GM23338 (cell line): ENCODE results near the gene ERO1B.

Experiments
- CREB1 ChIP-seq: fragments of 250-450 bp; sonication (Bioruptor Pico); IDR thresholded peaks from 2 replicates; pipeline ENCODE4 v1.5.0; 2020; ENCODE audit warnings: low read depth, mild to moderate bottlenecking, moderate library complexity
- EZH2 ChIP-seq: fragments of 200-600 bp; sonication (generic); IDR thresholded peaks from one replicate; pipeline ENCODE4 v1.8.0; 2017; ENCODE audit warnings: antibody characterized with exemption, mild to moderate bottlenecking, low read depth; ENCODE audit not compliant: unreplicated experiment
- EZH2phosphoT487 ChIP-seq: fragments of 200-600 bp; sonication (generic); IDR thresholded peaks from one replicate; pipeline ENCODE4 v1.8.1; 2018; ENCODE audit warnings: antibody characterized with exemption; ENCODE audit not compliant: unreplicated experiment
- JUNB ChIP-seq: IDR thresholded peaks from one replicate; pipeline ENCODE4 v1.6.1; 2016; ENCODE audit warnings: antibody characterized with exemption; ENCODE audit not compliant: unreplicated experiment
- POLR2AphosphoS5 ChIP-seq: IDR thresholded peaks from 2 replicates; pipeline ENCODE4 v1.6.1; 2016; ENCODE audit warnings: antibody characterized with exemption, low read depth
- STAT1 ChIP-seq: IDR thresholded peaks from one replicate; pipeline ENCODE4 v1.6.1; 2016; ENCODE audit warnings: antibody characterized with exemption; ENCODE audit not compliant: unreplicated experiment
- ZNF114 ChIP-seq: fragments of 250-450 bp; sonication (Bioruptor Pico); IDR thresholded peaks from 2 replicates; pipeline ENCODE4 v1.5.0; 2020; ENCODE audit warnings: mild to moderate bottlenecking, moderate library complexity
- ZNF331 ChIP-seq: fragments of 250-450 bp; sonication (Bioruptor Pico); IDR thresholded peaks from 2 replicates; pipeline ENCODE4 v1.5.0; 2020; ENCODE audit warnings: low read depth, mild to moderate bottlenecking, moderate library complexity
- TF ChIP-seq, protein P1 (sequence below), 2 experiments: fragments of 200-600 bp in 1 of 2; sonication (generic) in 1 of 2; conservative IDR thresholded peaks; 2 replicates each; pipeline versions ENCODE4 v1.5.1 to v1.6.1; 2016 to 2017; ENCODE audit warnings: antibody characterized with exemption in 2 of 2, low read depth in 2 of 2, mild to moderate bottlenecking in 2 of 2, moderate library complexity in 1 of 2
- TF ChIP-seq, protein P2 (sequence below): IDR thresholded peaks from one replicate; pipeline ENCODE4 v1.6.1; 2018; ENCODE audit warnings: antibody characterized with exemption; ENCODE audit not compliant: unreplicated experiment
- TF ChIP-seq, protein P3 (sequence below): IDR thresholded peaks from 2 replicates; pipeline ENCODE4 v1.6.1; 2016; ENCODE audit warnings: antibody characterized with exemption

DNA sequence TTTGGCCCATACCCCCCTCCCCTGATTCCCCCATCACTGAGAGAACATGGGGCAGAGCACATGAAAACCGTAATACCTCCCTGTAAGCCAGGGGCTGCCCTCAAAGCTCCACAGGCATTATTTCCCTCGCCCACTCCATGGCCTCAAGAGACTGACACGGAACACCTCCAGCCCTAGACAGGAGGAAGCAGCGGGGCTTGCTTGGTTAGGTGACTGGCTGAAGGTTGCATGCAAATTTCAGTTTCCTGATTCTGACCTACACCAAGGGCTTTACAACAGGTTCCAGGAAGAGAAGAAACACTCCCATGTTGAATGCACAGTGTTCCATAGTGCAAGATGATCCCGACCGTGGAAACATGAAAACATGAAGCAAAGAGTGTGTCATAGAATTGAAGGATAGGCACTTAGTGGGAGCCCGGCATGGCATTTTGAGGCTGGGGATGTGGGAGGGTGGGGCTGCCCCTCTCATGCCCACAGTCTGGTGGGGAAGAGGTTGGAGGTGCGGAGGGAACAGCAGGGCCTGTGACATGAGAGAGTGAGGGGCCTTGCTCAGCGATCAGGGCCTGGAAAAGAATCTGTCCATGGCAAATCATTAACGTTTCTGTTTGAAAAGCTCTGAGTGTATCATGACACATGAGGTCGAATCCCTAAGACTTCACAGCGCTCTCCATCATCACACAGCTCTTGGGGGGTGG lies 106.0 kb downstream of the ERO1B start:
- TF ChIP-seq, protein P1, sequence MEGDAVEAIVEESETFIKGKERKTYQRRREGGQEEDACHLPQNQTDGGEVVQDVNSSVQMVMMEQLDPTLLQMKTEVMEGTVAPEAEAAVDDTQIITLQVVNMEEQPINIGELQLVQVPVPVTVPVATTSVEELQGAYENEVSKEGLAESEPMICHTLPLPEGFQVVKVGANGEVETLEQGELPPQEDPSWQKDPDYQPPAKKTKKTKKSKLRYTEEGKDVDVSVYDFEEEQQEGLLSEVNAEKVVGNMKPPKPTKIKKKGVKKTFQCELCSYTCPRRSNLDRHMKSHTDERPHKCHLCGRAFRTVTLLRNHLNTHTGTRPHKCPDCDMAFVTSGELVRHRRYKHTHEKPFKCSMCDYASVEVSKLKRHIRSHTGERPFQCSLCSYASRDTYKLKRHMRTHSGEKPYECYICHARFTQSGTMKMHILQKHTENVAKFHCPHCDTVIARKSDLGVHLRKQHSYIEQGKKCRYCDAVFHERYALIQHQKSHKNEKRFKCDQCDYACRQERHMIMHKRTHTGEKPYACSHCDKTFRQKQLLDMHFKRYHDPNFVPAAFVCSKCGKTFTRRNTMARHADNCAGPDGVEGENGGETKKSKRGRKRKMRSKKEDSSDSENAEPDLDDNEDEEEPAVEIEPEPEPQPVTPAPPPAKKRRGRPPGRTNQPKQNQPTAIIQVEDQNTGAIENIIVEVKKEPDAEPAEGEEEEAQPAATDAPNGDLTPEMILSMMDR (conservative IDR thresholded peaks at IDR 0.05; ENCODE audit: low read depth in 2 of 2), result no peak
- TF ChIP-seq EZH2 (no peak), JUNB (no peak), POLR2AphosphoS5 (no peak), ZNF331 (no peak), EZH2phosphoT487 (no peak), ZNF114 (CRISPR knock-in tag) (no peak), STAT1 (no peak), CREB1 (CRISPR knock-in tag) (no peak)
- TF ChIP-seq, protein P2, sequence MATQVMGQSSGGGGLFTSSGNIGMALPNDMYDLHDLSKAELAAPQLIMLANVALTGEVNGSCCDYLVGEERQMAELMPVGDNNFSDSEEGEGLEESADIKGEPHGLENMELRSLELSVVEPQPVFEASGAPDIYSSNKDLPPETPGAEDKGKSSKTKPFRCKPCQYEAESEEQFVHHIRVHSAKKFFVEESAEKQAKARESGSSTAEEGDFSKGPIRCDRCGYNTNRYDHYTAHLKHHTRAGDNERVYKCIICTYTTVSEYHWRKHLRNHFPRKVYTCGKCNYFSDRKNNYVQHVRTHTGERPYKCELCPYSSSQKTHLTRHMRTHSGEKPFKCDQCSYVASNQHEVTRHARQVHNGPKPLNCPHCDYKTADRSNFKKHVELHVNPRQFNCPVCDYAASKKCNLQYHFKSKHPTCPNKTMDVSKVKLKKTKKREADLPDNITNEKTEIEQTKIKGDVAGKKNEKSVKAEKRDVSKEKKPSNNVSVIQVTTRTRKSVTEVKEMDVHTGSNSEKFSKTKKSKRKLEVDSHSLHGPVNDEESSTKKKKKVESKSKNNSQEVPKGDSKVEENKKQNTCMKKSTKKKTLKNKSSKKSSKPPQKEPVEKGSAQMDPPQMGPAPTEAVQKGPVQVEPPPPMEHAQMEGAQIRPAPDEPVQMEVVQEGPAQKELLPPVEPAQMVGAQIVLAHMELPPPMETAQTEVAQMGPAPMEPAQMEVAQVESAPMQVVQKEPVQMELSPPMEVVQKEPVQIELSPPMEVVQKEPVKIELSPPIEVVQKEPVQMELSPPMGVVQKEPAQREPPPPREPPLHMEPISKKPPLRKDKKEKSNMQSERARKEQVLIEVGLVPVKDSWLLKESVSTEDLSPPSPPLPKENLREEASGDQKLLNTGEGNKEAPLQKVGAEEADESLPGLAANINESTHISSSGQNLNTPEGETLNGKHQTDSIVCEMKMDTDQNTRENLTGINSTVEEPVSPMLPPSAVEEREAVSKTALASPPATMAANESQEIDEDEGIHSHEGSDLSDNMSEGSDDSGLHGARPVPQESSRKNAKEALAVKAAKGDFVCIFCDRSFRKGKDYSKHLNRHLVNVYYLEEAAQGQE, result no peak
- TF ChIP-seq, protein P3, sequence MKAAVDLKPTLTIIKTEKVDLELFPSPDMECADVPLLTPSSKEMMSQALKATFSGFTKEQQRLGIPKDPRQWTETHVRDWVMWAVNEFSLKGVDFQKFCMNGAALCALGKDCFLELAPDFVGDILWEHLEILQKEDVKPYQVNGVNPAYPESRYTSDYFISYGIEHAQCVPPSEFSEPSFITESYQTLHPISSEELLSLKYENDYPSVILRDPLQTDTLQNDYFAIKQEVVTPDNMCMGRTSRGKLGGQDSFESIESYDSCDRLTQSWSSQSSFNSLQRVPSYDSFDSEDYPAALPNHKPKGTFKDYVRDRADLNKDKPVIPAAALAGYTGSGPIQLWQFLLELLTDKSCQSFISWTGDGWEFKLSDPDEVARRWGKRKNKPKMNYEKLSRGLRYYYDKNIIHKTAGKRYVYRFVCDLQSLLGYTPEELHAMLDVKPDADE, result no peak
